ENCODE measurements around the gene ATP2A3.

Gene ATP2A3

GRCh38 chr17:3988297-3989040 is 24.2 kb upstream of the ATP2A3 start:
- in situ Hi-C loops (cut with HindIII; ENCODE audit: low pct_unique_long_range_greater_than_20kb, low sequenced_read_pairs), result no loop called here
- TF ChIP-seq JUND (IDR thresholded peaks at IDR 0.05; ENCODE audit: low read depth), result no peak
- no peak for DNase-seq (ENCODE audit: low read depth in 1 of 2, low spot score in 1 of 2)

GRCh38 chr17:3986939-3987335 is 22.7 kb upstream of the ATP2A3 start:
- in situ Hi-C loops (cut with HindIII; ENCODE audit: low pct_unique_long_range_greater_than_20kb, low sequenced_read_pairs), result no loop called here
- TF ChIP-seq JUND (IDR thresholded peaks at IDR 0.05; ENCODE audit: low read depth), result no peak
- no peak for DNase-seq (ENCODE audit: low read depth in 1 of 2, low spot score in 1 of 2)

- in situ Hi-C loops (cut with HindIII; ENCODE audit: low pct_unique_long_range_greater_than_20kb, low sequenced_read_pairs), result no loop called here
- no peak for DNase-seq (ENCODE audit: low read depth in 1 of 2, low spot score in 1 of 2)
- TF ChIP-seq JUND (IDR thresholded peaks at IDR 0.05; ENCODE audit: low read depth), result no peak
These were observed 22.2 kb upstream of the ATP2A3 start for GRCh38 chr17:3986270-3986938.

- in situ Hi-C loops (cut with HindIII; ENCODE audit: low pct_unique_long_range_greater_than_20kb, low sequenced_read_pairs), result no loop called here
- no peak for DNase-seq (ENCODE audit: low read depth in 1 of 2, low spot score in 1 of 2)
- no peak for TF ChIP-seq JUND (IDR thresholded peaks at IDR 0.05; ENCODE audit: low read depth)
These were observed 21.6 kb upstream of the ATP2A3 start for GRCh38 chr17:3985846-3986245.

GRCh38 chr17:3983606-3984484 is 19.6 kb upstream of the ATP2A3 start:
- no peak for DNase-seq (ENCODE audit: low read depth in 1 of 2, low spot score in 1 of 2)
- TF ChIP-seq JUND (IDR thresholded peaks at IDR 0.05; ENCODE audit: low read depth), result no peak
- in situ Hi-C loops (cut with HindIII; ENCODE audit: low pct_unique_long_range_greater_than_20kb, low sequenced_read_pairs), result no loop called here

GRCh38 chr17:3982541-3983017 is 18.3 kb upstream of the ATP2A3 start:
- DNase-seq (ENCODE audit: low read depth in 1 of 2, low spot score in 1 of 2), result no peak
- in situ Hi-C loops (cut with HindIII; ENCODE audit: low pct_unique_long_range_greater_than_20kb, low sequenced_read_pairs), result no loop called here
- TF ChIP-seq JUND (IDR thresholded peaks at IDR 0.05; ENCODE audit: low read depth), result no peak

GRCh38 chr17:3982113-3982512 is 17.9 kb upstream of the ATP2A3 start:
- no peak for TF ChIP-seq JUND (IDR thresholded peaks at IDR 0.05; ENCODE audit: low read depth)
- in situ Hi-C loops (cut with HindIII; ENCODE audit: low pct_unique_long_range_greater_than_20kb, low sequenced_read_pairs), result no loop called here
- DNase-seq (ENCODE audit: low read depth in 1 of 2, low spot score in 1 of 2), result no peak

- no peak for TF ChIP-seq JUND (IDR thresholded peaks at IDR 0.05; ENCODE audit: low read depth)
- no peak for DNase-seq (ENCODE audit: low read depth in 1 of 2, low spot score in 1 of 2)
- in situ Hi-C loops (cut with HindIII; ENCODE audit: low pct_unique_long_range_greater_than_20kb, low sequenced_read_pairs), result no loop called here
These were observed 17.2 kb upstream of the ATP2A3 start for GRCh38 chr17:3981455-3981854.

GRCh38 chr17:3980381-3981014 is 16.3 kb upstream of the ATP2A3 start:
- no peak for TF ChIP-seq JUND (IDR thresholded peaks at IDR 0.05; ENCODE audit: low read depth)
- in situ Hi-C loops (cut with HindIII; ENCODE audit: low pct_unique_long_range_greater_than_20kb, low sequenced_read_pairs), result no loop called here
- DNase-seq (ENCODE audit: low read depth in 1 of 2, low spot score in 1 of 2), result no peak

- no peak for DNase-seq (ENCODE audit: low read depth in 1 of 2, low spot score in 1 of 2)
- in situ Hi-C loops (cut with HindIII; ENCODE audit: low pct_unique_long_range_greater_than_20kb, low sequenced_read_pairs), result no loop called here
- no peak for TF ChIP-seq JUND (IDR thresholded peaks at IDR 0.05; ENCODE audit: low read depth)
These were observed 15.0 kb upstream of the ATP2A3 start for GRCh38 chr17:3979290-3979611.

GRCh38 chr17:3978421-3979289 is 14.4 kb upstream of the ATP2A3 start:
- in situ Hi-C loops (cut with HindIII; ENCODE audit: low pct_unique_long_range_greater_than_20kb, low sequenced_read_pairs), result no loop called here
- no peak for TF ChIP-seq JUND (IDR thresholded peaks at IDR 0.05; ENCODE audit: low read depth)
- no peak for DNase-seq (ENCODE audit: low read depth in 1 of 2, low spot score in 1 of 2)

All from T47D (cell line).